PFSK-1 (cell line): ENCODE results near the gene TTC21B.

Experiments used
- FOXP2 ChIP-seq: optimal IDR thresholded peaks from 2 replicates; pipeline ENCODE3; 2011; ENCODE audit warnings: borderline replicate concordance, control low read depth, inconsistent platforms; ENCODE audit not compliant: insufficient read depth; ENCODE audit errors: extremely low read length, extremely low read depth
- POLR2AphosphoS5 ChIP-seq: IDR thresholded peaks from 2 replicates; pipeline ENCODE4 v1.6.1; 2012; ENCODE audit warnings: low read depth, mild to moderate bottlenecking, control low read depth, low read length, moderate library complexity
- SIN3A ChIP-seq: IDR thresholded peaks from 2 replicates; pipeline ENCODE4 v1.6.1; 2012; ENCODE audit warnings: mild to moderate bottlenecking, low read length, moderate library complexity, borderline replicate concordance; ENCODE audit not compliant: insufficient read depth
- TAF1 ChIP-seq: IDR thresholded peaks from 2 replicates; pipeline ENCODE4 v1.6.1; 2012; ENCODE audit warnings: low read length, control low read depth, borderline replicate concordance; ENCODE audit not compliant: insufficient read depth
- TF ChIP-seq, protein P1 (sequence below), 2 experiments: IDR thresholded peaks; 2 replicates each; pipeline versions ENCODE4 v1.6.1 to v1.8.0; 2011 to 2012; ENCODE audit warnings: low read depth in 2 of 2, low read length in 2 of 2, control low read depth in 1 of 2, inconsistent platforms in 1 of 2, mild to moderate bottlenecking in 1 of 2, moderate library complexity in 1 of 2; ENCODE audit not compliant: insufficient read depth in 1 of 2

DNA sequence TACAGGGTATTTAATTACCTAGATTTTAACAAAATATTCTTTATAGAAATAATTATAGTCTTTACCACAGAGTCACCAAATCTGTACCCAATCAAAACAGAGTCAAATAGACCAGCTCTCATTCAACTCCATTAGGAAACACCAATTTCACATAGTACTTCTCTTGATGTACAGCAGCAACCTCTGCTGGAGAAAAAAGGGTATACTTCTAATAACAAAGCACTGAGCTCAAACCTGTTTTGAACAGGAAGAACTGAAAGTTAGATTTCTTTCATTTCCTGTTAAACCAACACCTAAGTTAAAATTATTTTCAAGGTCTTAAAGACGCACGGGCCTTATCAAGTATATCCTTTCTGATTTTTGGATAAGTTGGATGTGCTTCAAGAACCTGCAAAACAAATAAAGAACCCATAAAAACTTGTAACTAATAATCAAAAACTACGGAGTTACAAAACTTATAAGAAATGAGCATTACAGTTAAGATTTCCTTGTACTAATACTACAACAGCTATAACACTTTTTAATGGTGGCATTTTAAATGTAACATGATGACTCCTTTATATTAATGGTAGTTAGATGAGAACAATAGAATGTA, 79.0 kb downstream of the TTC21B start:
- TF ChIP-seq, protein P1, sequence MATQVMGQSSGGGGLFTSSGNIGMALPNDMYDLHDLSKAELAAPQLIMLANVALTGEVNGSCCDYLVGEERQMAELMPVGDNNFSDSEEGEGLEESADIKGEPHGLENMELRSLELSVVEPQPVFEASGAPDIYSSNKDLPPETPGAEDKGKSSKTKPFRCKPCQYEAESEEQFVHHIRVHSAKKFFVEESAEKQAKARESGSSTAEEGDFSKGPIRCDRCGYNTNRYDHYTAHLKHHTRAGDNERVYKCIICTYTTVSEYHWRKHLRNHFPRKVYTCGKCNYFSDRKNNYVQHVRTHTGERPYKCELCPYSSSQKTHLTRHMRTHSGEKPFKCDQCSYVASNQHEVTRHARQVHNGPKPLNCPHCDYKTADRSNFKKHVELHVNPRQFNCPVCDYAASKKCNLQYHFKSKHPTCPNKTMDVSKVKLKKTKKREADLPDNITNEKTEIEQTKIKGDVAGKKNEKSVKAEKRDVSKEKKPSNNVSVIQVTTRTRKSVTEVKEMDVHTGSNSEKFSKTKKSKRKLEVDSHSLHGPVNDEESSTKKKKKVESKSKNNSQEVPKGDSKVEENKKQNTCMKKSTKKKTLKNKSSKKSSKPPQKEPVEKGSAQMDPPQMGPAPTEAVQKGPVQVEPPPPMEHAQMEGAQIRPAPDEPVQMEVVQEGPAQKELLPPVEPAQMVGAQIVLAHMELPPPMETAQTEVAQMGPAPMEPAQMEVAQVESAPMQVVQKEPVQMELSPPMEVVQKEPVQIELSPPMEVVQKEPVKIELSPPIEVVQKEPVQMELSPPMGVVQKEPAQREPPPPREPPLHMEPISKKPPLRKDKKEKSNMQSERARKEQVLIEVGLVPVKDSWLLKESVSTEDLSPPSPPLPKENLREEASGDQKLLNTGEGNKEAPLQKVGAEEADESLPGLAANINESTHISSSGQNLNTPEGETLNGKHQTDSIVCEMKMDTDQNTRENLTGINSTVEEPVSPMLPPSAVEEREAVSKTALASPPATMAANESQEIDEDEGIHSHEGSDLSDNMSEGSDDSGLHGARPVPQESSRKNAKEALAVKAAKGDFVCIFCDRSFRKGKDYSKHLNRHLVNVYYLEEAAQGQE (IDR thresholded peaks at IDR 0.05; ENCODE audit: insufficient read depth in 1 of 2, low read depth in 2 of 2, low read length in 2 of 2) = no peak
- TF ChIP-seq POLR2AphosphoS5 (no peak), SIN3A (no peak), TAF1 (no peak), FOXP2 (no peak)
